ENCODE measurements around the gene FAM117A.
A peak's percentile ranks its signal among the peaks of the same experiment; 100 is the strongest.

FAM117A gene

GRCh38 chr17:49748223-49748622 is 15.7 kb downstream of the FAM117A start:
- no peak overlapping the region for H3K4me3 ChIP-seq (replicated peaks; ENCODE audit: low read depth, low read length)

GRCh38 chr17:49747632-49748031 is 16.3 kb downstream of the FAM117A start:
- no peak overlapping the region for H3K4me3 ChIP-seq (replicated peaks; ENCODE audit: low read depth, low read length)
- DNase-seq (ENCODE audit: low read depth), result no peak
- TF ChIP-seq CTCF (IDR thresholded peaks at IDR 0.05; ENCODE audit: low read length, missing control alignments), result no peak

More at GRCh38 chr17:49748223-49748622, 15.7 kb downstream of the FAM117A start:
- no peak for DNase-seq (ENCODE audit: low read depth)
- TF ChIP-seq CTCF (IDR thresholded peaks at IDR 0.05; ENCODE audit: low read length, missing control alignments), result no peak

GRCh38 chr17:49746791-49747490 is 17.0 kb downstream of the FAM117A start:
- H3K4me3 ChIP-seq (replicated peaks; ENCODE audit: low read depth, low read length), result no peak overlapping the region
- no peak for TF ChIP-seq CTCF (IDR thresholded peaks at IDR 0.05; ENCODE audit: low read length, missing control alignments)
- DNase-seq (ENCODE audit: low read depth), result no peak

- no peak overlapping the region for H3K4me3 ChIP-seq (replicated peaks; ENCODE audit: low read depth, low read length)
- DNase-seq (ENCODE audit: low read depth), result no peak
- TF ChIP-seq CTCF (IDR thresholded peaks at IDR 0.05; ENCODE audit: low read length, missing control alignments), result no peak
Observed at GRCh38 chr17:49745175-49746139, 18.5 kb downstream of the FAM117A start.

- DNase-seq (ENCODE audit: low read depth), result peak; percentile 29
- no peak overlapping the region for H3K4me3 ChIP-seq (replicated peaks; ENCODE audit: low read depth, low read length)
- no peak for TF ChIP-seq CTCF (IDR thresholded peaks at IDR 0.05; ENCODE audit: low read length, missing control alignments)
Observed at GRCh38 chr17:49742166-49742638, 21.7 kb downstream of the FAM117A start.

GRCh38 chr17:49741692-49742076 is 22.2 kb downstream of the FAM117A start:
- no peak for TF ChIP-seq CTCF (IDR thresholded peaks at IDR 0.05; ENCODE audit: low read length, missing control alignments)
- no peak for DNase-seq (ENCODE audit: low read depth)

More at GRCh38 chr17:49741692-49742076, 22.2 kb downstream of the FAM117A start:
- H3K4me3 ChIP-seq (replicated peaks; ENCODE audit: low read depth, low read length), result no peak overlapping the region

Data from fibroblast of pulmonary artery (primary cell).